ENCODE data around the gene NRM.
A peak's percentile ranks its signal among the peaks of the same experiment; 100 is the strongest.
"Not testable (repeated sequence)": the region's sequence is repeated elsewhere in the genome, so short reads cannot be mapped to it uniquely, and the experiment has no call there.

Gene NRM

GRCh38 chr6:30690403-30691207 lies at the start of gene NRM:
Gene NRM (minus strand): TSS chr6:30690984. CDS start chr6:30690974, 10 bp downstream.
- peak; percentile 90 for DNase-seq (ENCODE audit: low spot score)

GRCh38 chr6:30740540-30740870 lies 49.7 kb upstream of the NRM start:
- no peak for DNase-seq (ENCODE audit: low spot score)

- no peak for DNase-seq (ENCODE audit: low spot score)
Observed at GRCh38 chr6:30738532-30738931, 47.7 kb upstream of the NRM start.

GRCh38 chr6:30735668-30736314 lies 45.0 kb upstream of the NRM start:
- no peak for DNase-seq (ENCODE audit: low spot score)

- DNase-seq (ENCODE audit: low spot score), result no peak
Observed at GRCh38 chr6:30732237-30732943, 41.6 kb upstream of the NRM start.

GRCh38 chr6:30730601-30731435 lies 40.0 kb upstream of the NRM start:
- no peak for DNase-seq (ENCODE audit: low spot score)

- DNase-seq (ENCODE audit: low spot score), result no peak
Observed at GRCh38 chr6:30727920-30728553, 37.3 kb upstream of the NRM start.

- DNase-seq (ENCODE audit: low spot score), result no peak
Observed at GRCh38 chr6:30726506-30727413, 36.0 kb upstream of the NRM start.

GRCh38 chr6:30725713-30726505 lies 35.1 kb upstream of the NRM start:
- no peak for DNase-seq (ENCODE audit: low spot score)

- no peak for DNase-seq (ENCODE audit: low spot score)
Observed at GRCh38 chr6:30724906-30725667, 34.3 kb upstream of the NRM start.

GRCh38 chr6:30723843-30724741 lies 33.3 kb upstream of the NRM start:
- DNase-seq (ENCODE audit: low spot score), result not testable (repeated sequence)

GRCh38 chr6:30723159-30723842 lies 32.5 kb upstream of the NRM start:
- not testable (repeated sequence) for DNase-seq (ENCODE audit: low spot score)

GRCh38 chr6:30722280-30723112 lies 31.7 kb upstream of the NRM start:
- peak; percentile 79 for DNase-seq (ENCODE audit: low spot score)

GRCh38 chr6:30722025-30722279 lies 31.2 kb upstream of the NRM start:
- DNase-seq (ENCODE audit: low spot score), result not testable (repeated sequence)

GRCh38 chr6:30721198-30722024 lies 30.6 kb upstream of the NRM start:
- peak; percentile 87 for DNase-seq (ENCODE audit: low spot score)

GRCh38 chr6:30720738-30721197 lies 30.0 kb upstream of the NRM start:
- no peak for DNase-seq (ENCODE audit: low spot score)

Data from kidney capillary endothelial cell (primary cell).